H1 (cell line): ENCODE data around the gene MRPS31. TPM values are rescaled to one million over a fixed set of nuclear protein-coding genes. Genes with fewer than 3 reads are reported as not detected.

ENCODE experiments used
- CTCF ChIA-PET: fragments of 300-600 bp; sonication (Branson Sonifier 250); formaldehyde crosslinking; loops from one replicate; lab custom pipeline; 2021; ENCODE audit not compliant: partially characterized antibody; lab: Charles Lee
- POLR2A ChIA-PET: fragments of 300-600 bp; sonication (Branson Sonifier 250); formaldehyde crosslinking; loops from one replicate; lab custom pipeline; 2021; ENCODE audit warnings: inconsistent platforms; ENCODE audit not compliant: partially characterized antibody; lab: Charles Lee
- DNase-seq, 2 experiments: peaks; one replicate each; pipeline versions ENCODE4 v3.0.0 to v3.0.0-alpha.2; 2010 to 2022; ENCODE audit warnings: low spot score in 2 of 2, low read depth in 1 of 2, mixed read lengths in 1 of 2
- FAIRE-seq: peaks from 2 replicates; lab custom pipeline; 2011; peaks lifted over from hg19 to GRCh38; lab: Jason Lieb, UNC
- H2AFZ ChIP-seq: 2 replicates; pipeline ENCODE4 v1.8.1; 2012; ENCODE audit warnings: low read length, inconsistent platforms
- H2AK5ac ChIP-seq: 2 replicates; pipeline ENCODE4 v1.6.1; 2013; ENCODE audit warnings: low read depth, low read length
- H2BK120ac ChIP-seq: replicated peaks from 2 replicates; pipeline ENCODE3; 2013; ENCODE audit warnings: low read depth, low read length, inconsistent platforms
- H2BK12ac ChIP-seq: 2 replicates; pipeline ENCODE4 v1.6.1; 2013; ENCODE audit warnings: low read depth, low read length
- H2BK15ac ChIP-seq: 2 replicates; pipeline ENCODE4 v1.6.1; 2013; ENCODE audit warnings: low read length
- H2BK20ac ChIP-seq: 2 replicates; pipeline ENCODE4 v1.6.1; 2013; ENCODE audit warnings: low read length
- H2BK5ac ChIP-seq: 2 replicates; pipeline ENCODE4 v1.6.1; 2013; ENCODE audit warnings: low read depth, low read length
- H3K14ac ChIP-seq: 2 replicates; pipeline ENCODE4 v1.6.1; 2013; ENCODE audit warnings: inconsistent platforms; ENCODE audit not compliant: insufficient read length
- H3K18ac ChIP-seq: 2 replicates; pipeline ENCODE4 v1.6.1; 2013; ENCODE audit warnings: low read length; ENCODE audit errors: extremely low read depth
- H3K23ac ChIP-seq: 2 replicates; pipeline ENCODE4 v1.6.1; 2013; ENCODE audit warnings: inconsistent platforms; ENCODE audit not compliant: insufficient read length
- H3K23me2 ChIP-seq: 2 replicates; pipeline ENCODE4 v1.6.1; 2013; ENCODE audit warnings: low read depth, low read length
- H3K27ac ChIP-seq: 2 replicates; pipeline ENCODE4 v1.6.1; 2011; ENCODE audit warnings: low read depth, low read length, inconsistent platforms
- H3K27me3 ChIP-seq, 4 experiments: replicated peaks in 1 of 4; 1 replicate in 1 of 4; 2 replicates in 3 of 4; pipeline versions ENCODE4 v1.6.1 to v1.8.1; 2011 to 2013; ENCODE audit warnings: low read length in 3 of 4, mild to moderate bottlenecking in 3 of 4, inconsistent platforms in 2 of 4, mixed read lengths in 2 of 4, moderate library complexity in 1 of 4; ENCODE audit not compliant: control insufficient read depth in 3 of 4, insufficient read depth in 3 of 4; ENCODE audit errors: extremely low read depth in 1 of 4
- H3K36me3 ChIP-seq, 4 experiments: 2 replicates each; pipeline versions ENCODE4 v1.6.1 to v1.8.1; 2011 to 2013; ENCODE audit warnings: mild to moderate bottlenecking in 4 of 4, low read length in 3 of 4, moderate library complexity in 2 of 4, control low read depth in 1 of 4, inconsistent platforms in 1 of 4; ENCODE audit not compliant: insufficient read depth in 4 of 4, control insufficient read depth in 2 of 4
- H3K4ac ChIP-seq: replicated peaks from 2 replicates; pipeline ENCODE3; 2013; ENCODE audit warnings: low read length, low read depth, mixed read lengths, inconsistent platforms; ENCODE audit not compliant: insufficient read length
- H3K4me1 ChIP-seq, 4 experiments: replicated peaks in 1 of 4; 1 replicate in 1 of 4; 2 replicates in 3 of 4; pipeline versions ENCODE4 v1.6.1 to v1.8.1; 2011 to 2013; ENCODE audit warnings: low read length in 3 of 4, inconsistent platforms in 2 of 4, mixed read lengths in 1 of 4; ENCODE audit not compliant: insufficient read depth in 4 of 4, control insufficient read depth in 3 of 4
- H3K4me2 ChIP-seq, 2 experiments: 2 replicates each; pipeline versions ENCODE4 v1.6.1 to v1.8.1; 2011 to 2013; ENCODE audit warnings: low read depth in 2 of 2, low read length in 2 of 2, control low read depth in 1 of 2, inconsistent platforms in 1 of 2, mild to moderate bottlenecking in 1 of 2; ENCODE audit not compliant: insufficient read depth in 1 of 2
- H3K4me3 ChIP-seq, 4 experiments: fragments of 200-600, 300-600 bp in 1 of 4; sonication (generic), shearing (Covaris generic), sonication (Bioruptor Twin) in 1 of 4; 2 replicates each; pipeline versions ENCODE4 v1.5.1 to v1.8.1; 2011 to 2016; ENCODE audit warnings: low read length in 4 of 4, low read depth in 3 of 4, control low read depth in 2 of 4, inconsistent platforms in 2 of 4, mild to moderate bottlenecking in 2 of 4, mixed read lengths in 1 of 4, moderate library complexity in 1 of 4; ENCODE audit not compliant: insufficient read depth in 2 of 4; ENCODE audit errors: extremely low read depth in 1 of 4
- H3K56ac ChIP-seq: replicated peaks from 2 replicates; pipeline ENCODE3; 2013; ENCODE audit warnings: low read depth, mild to moderate bottlenecking, mixed read lengths, low read length, inconsistent platforms; ENCODE audit not compliant: insufficient read length
- H3K79me1 ChIP-seq: 2 replicates; pipeline ENCODE4 v1.6.1; 2013; ENCODE audit warnings: low read depth, low read length, control low read depth
- H3K79me2 ChIP-seq, 2 experiments: 2 replicates each; pipeline versions ENCODE4 v1.6.1 to v1.8.1; 2012 to 2013; ENCODE audit warnings: low read length in 2 of 2, mild to moderate bottlenecking in 2 of 2, inconsistent platforms in 1 of 2; ENCODE audit not compliant: insufficient read depth in 2 of 2, control insufficient read depth in 1 of 2
- H3K9ac ChIP-seq, 4 experiments: replicated peaks in 1 of 4; 1 replicate in 1 of 4; 2 replicates in 3 of 4; pipeline versions ENCODE4 v1.6.1 to v1.8.1; 2011 to 2013; ENCODE audit warnings: low read depth in 3 of 4, low read length in 3 of 4, control low read depth in 2 of 4, mild to moderate bottlenecking in 2 of 4, moderate library complexity in 2 of 4, inconsistent platforms in 1 of 4; ENCODE audit errors: extremely low read depth in 1 of 4
- H3K9me3 ChIP-seq, 2 experiments: 2 replicates each; pipeline versions ENCODE4 v1.6.1 to v1.8.1; 2012 to 2013; ENCODE audit warnings: mild to moderate bottlenecking in 2 of 2, moderate library complexity in 2 of 2, control low read depth in 1 of 2, inconsistent platforms in 1 of 2, low read depth in 1 of 2, low read length in 1 of 2, mixed read lengths in 1 of 2; ENCODE audit not compliant: insufficient read depth in 2 of 2
- H4K20me1 ChIP-seq, 2 experiments: replicated peaks in 1 of 2; 2 replicates each; pipeline versions ENCODE3 to v1.8.1; 2011 to 2013; ENCODE audit warnings: inconsistent platforms in 2 of 2, low read length in 2 of 2, mild to moderate bottlenecking in 1 of 2; ENCODE audit not compliant: insufficient read depth in 2 of 2, control insufficient read depth in 1 of 2
- H4K5ac ChIP-seq: 2 replicates; pipeline ENCODE4 v1.6.1; 2013; ENCODE audit warnings: low read length, low read depth, mixed read lengths, inconsistent platforms; ENCODE audit not compliant: insufficient read length
- H4K8ac ChIP-seq: 2 replicates; pipeline ENCODE4 v1.8.0; 2013; ENCODE audit warnings: mild to moderate bottlenecking, moderate library complexity, low read length, inconsistent platforms; ENCODE audit not compliant: insufficient read depth; ENCODE audit errors: extremely low read depth
- H4K91ac ChIP-seq: replicated peaks from 2 replicates; pipeline ENCODE3; 2013; ENCODE audit warnings: low read length, mixed read lengths, inconsistent platforms; ENCODE audit not compliant: insufficient read length
- BRCA1 ChIP-seq: IDR thresholded peaks from 2 replicates; pipeline ENCODE4 v1.6.1; 2012; ENCODE audit warnings: low read depth, low read length, improper control_type of control experiment
- CBX8 ChIP-seq: fragments of 300-800, 300-1000 bp; sonication (generic); IDR thresholded peaks from 2 replicates; pipeline ENCODE4 v1.7.1; 2016; ENCODE audit warnings: low read depth, low read length, borderline replicate concordance
- CEBPB ChIP-seq: IDR thresholded peaks from 2 replicates; pipeline ENCODE4 v1.6.1; 2012; ENCODE audit warnings: low read depth, low read length
- CTBP2 ChIP-seq: IDR thresholded peaks from 2 replicates; pipeline ENCODE4 v1.7.0; 2011; ENCODE audit warnings: borderline replicate concordance, mild to moderate bottlenecking, moderate library complexity, mixed read lengths, low read length; ENCODE audit not compliant: insufficient read depth, insufficient read length
- EZH2 ChIP-seq: fragments of 200-600 bp; sonication (generic); IDR thresholded peaks from 2 replicates; pipeline ENCODE4 v1.7.1; 2012; ENCODE audit warnings: low read depth, mild to moderate bottlenecking, moderate library complexity, low read length, inconsistent platforms; ENCODE audit not compliant: severe bottlenecking
- KDM1A ChIP-seq: fragments of 200-600, 300-600 bp; sonication (generic); IDR thresholded peaks from 2 replicates; pipeline ENCODE4 v1.7.1; 2016; ENCODE audit warnings: mild to moderate bottlenecking, low read length, borderline replicate concordance
- NRF1 ChIP-seq: IDR thresholded peaks from 2 replicates; pipeline ENCODE4 v1.6.1; 2011; ENCODE audit warnings: mild to moderate bottlenecking, low read depth, low read length, improper control_type of control experiment
- POLR2AphosphoS5 ChIP-seq: IDR thresholded peaks from 2 replicates; pipeline ENCODE4 v1.6.1; 2011; ENCODE audit warnings: low read depth, low read length
- RBBP5 ChIP-seq: IDR thresholded peaks from 2 replicates; pipeline ENCODE4 v1.7.1; 2012; ENCODE audit warnings: low read depth, mild to moderate bottlenecking, inconsistent platforms, low read length, moderate library complexity, borderline replicate concordance
- SP4 ChIP-seq: IDR thresholded peaks from 2 replicates; pipeline ENCODE4 v1.6.1; 2012; ENCODE audit warnings: low read length, inconsistent platforms
- TBP ChIP-seq: IDR thresholded peaks from 2 replicates; pipeline ENCODE4 v1.6.1; 2011; ENCODE audit warnings: low read depth, low read length, improper control_type of control experiment
- ZNF274 ChIP-seq: IDR thresholded peaks from 2 replicates; pipeline ENCODE4 v1.7.0; 2012; ENCODE audit warnings: low read length, borderline replicate concordance; ENCODE audit errors: extremely low read depth
- WGBS, 2 experiments: shearing (Covaris generic) in 1 of 2; methylation state at CpG; one replicate each; pipeline versions ENCODE4 v1.1.6 to v1.1.7; 2013 to 2015; ENCODE audit warnings: low lambda C conversion rate in 2 of 2, mixed read lengths in 2 of 2, inconsistent platforms in 1 of 2, low coverage in 1 of 2, missing lambda C conversion rate in 1 of 2; ENCODE audit not compliant: insufficient replicate concordance in 2 of 2, insufficient coverage in 1 of 2, insufficient read length in 1 of 2; ENCODE audit errors: extremely low coverage in 1 of 2, missing lambda C conversion rate in 1 of 2; 5-methylcytosine and 5-hydroxymethylcytosine counted together
- polyA plus RNA-seq, 7 experiments: library from polyadenylated mRNA; depleted of rRNA in 3 of 7; stranded (reverse) in 5 of 7; unstranded in 2 of 7; fragments of >200 nt in 5 of 7; fragments of 200-250 nt in 2 of 7; gene quantifications; 1 replicate in 5 of 7; 2 replicates in 1 of 7; 4 replicates in 1 of 7; pipeline versions ENCODE4 v1.2.1 to v1.2.3, GENCODE V29; 2011 to 2013; ENCODE audit warnings: missing spikeins in 2 of 7, mixed read lengths in 2 of 7
- total RNA-seq: library from RNA; stranded (reverse); fragmentation: NEBNext Ultra II Directional; extraction: Animal tissue kit (Norgen Biotek cat#: 25700); gene quantifications from 2 replicates; pipeline ENCODE4 v1.2.1, GENCODE V29; 2021
- TF ChIP-seq, protein P1 (sequence below): IDR thresholded peaks from 2 replicates; pipeline ENCODE4 v1.6.1; 2012; ENCODE audit warnings: low read length, inconsistent platforms

Gene MRPS31
- total and polyA plus RNA-seq, 2 of the 8 experiments (the other 6 are each of a cell fraction or from before 2014, with no cell fraction given): 13.6 to 33.3 TPM

DNA sequence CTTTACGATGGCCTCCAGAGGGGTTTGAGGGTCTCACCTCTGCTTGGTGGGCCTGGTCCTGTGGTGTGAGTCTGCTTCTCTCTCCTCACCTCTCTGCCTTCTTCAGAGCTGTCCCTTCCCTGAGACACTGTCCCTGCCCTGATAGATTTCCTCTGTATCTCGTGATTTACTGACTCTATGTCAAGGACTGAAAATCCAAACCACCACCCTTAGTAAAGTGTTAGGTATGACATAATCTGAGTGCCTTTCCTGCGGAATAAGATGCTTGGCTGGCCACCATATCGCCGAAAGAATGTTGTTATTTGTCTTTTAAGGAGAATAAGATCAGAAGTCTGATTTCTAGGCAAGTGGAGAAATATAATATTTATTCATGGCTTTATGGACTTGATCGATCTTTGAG is 25.7 kb upstream of the MRPS31 start:
- no peak overlapping the region for H3K4me3 ChIP-seq
- no peaks in the 10 kb centered on the region for H3K27me3 ChIP-seq
- H2BK120ac ChIP-seq: no peak overlapping the region
- no peak overlapping the region for H3K9ac ChIP-seq
- peaks cover 0 to 6% (median 0%) of the 10 kb centered on the region in 4 experiments; a peak in 2 of 7 replicates for H3K4me1 ChIP-seq
- peaks cover 3% of the 10 kb centered on the region; the same call in 1 of the 2 replicates for H3K79me1 ChIP-seq
- no peaks in the 10 kb centered on the region for H3K23me2 ChIP-seq
- FAIRE-seq (no peak), DNase-seq (no peak)
- H3K79me2 ChIP-seq: no peaks in the 10 kb centered on the region
- H3K4me2 ChIP-seq: no peak overlapping the region
- H2BK15ac ChIP-seq: no peak overlapping the region
- no peak overlapping the region for H3K27ac ChIP-seq
- 83% methylated on average over 6 of the region's 6 CpGs; no CpG with 5 or more reads in 1 of the 2 experiments for WGBS, 2 experiments
- H3K18ac ChIP-seq: no peak overlapping the region
- no peak overlapping the region for H2AK5ac ChIP-seq
- H3K4ac ChIP-seq: no peak overlapping the region
- ChIA-PET POLR2A (no interaction called here), CTCF (interaction anchor here (1.4 to 1.9 kb wide), 2 partner anchors 17 to 19 kb away, joined by 4 to 6 read pairs; no protein-coding TSS in a partner anchor)
- peaks cover 0 to 34% (median 7%) of the 10 kb centered on the region in 4 experiments; a peak in 4 of 8 replicates for H3K36me3 ChIP-seq
- no peak overlapping the region for H2BK20ac ChIP-seq
- no peak overlapping the region for H2AFZ ChIP-seq
- no peak overlapping the region for H3K56ac ChIP-seq
- no peak overlapping the region for H3K23ac ChIP-seq
- H2BK12ac ChIP-seq: no peak overlapping the region
- no peak overlapping the region for H2BK5ac ChIP-seq
- H4K91ac ChIP-seq: no peak overlapping the region
- H3K14ac ChIP-seq: no peak overlapping the region
- no peak overlapping the region for H4K8ac ChIP-seq
- H3K9me3 ChIP-seq: no peaks in the 10 kb centered on the region
- H4K5ac ChIP-seq: no peak overlapping the region
- peaks cover 1% of the 10 kb centered on the region in 2 experiments for H4K20me1 ChIP-seq
- TF ChIP-seq BRCA1: no peak
- TF ChIP-seq CTBP2: no peak
- no peak for TF ChIP-seq TBP
- no peak for TF ChIP-seq POLR2AphosphoS5
- no peak for TF ChIP-seq NRF1
- no peak for TF ChIP-seq KDM1A
- TF ChIP-seq RBBP5: no peak
- TF ChIP-seq SP4: no peak
- no peak for TF ChIP-seq EZH2
- TF ChIP-seq, protein P1, sequence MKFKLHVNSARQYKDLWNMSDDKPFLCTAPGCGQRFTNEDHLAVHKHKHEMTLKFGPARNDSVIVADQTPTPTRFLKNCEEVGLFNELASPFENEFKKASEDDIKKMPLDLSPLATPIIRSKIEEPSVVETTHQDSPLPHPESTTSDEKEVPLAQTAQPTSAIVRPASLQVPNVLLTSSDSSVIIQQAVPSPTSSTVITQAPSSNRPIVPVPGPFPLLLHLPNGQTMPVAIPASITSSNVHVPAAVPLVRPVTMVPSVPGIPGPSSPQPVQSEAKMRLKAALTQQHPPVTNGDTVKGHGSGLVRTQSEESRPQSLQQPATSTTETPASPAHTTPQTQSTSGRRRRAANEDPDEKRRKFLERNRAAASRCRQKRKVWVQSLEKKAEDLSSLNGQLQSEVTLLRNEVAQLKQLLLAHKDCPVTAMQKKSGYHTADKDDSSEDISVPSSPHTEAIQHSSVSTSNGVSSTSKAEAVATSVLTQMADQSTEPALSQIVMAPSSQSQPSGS: no peak
- no peak for TF ChIP-seq CBX8
- no peak for TF ChIP-seq CEBPB
- TF ChIP-seq ZNF274: no peak
